Measurements from ENCODE around the gene GPATCH2.

Gene GPATCH2

DNA sequence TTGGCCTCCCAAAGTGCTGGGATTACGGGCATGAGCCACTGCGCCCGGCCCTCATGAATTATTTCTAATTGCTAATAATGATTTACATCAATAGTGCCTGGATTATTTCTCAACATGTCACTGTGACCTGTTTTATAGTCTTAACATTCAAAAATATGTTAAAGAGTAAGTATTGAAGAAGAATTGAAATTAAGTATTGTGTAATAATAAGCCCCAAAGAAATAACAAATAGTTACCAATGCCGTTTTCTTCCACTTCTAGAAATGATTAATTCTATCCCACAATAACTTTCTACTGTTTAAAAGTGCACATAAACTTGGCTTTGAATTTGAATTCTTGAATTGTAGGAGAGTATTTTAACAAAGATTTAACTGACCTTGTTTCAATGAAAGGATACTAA is 19.8 kb upstream of the GPATCH2 start:
- TF ChIP-seq, protein P1, sequence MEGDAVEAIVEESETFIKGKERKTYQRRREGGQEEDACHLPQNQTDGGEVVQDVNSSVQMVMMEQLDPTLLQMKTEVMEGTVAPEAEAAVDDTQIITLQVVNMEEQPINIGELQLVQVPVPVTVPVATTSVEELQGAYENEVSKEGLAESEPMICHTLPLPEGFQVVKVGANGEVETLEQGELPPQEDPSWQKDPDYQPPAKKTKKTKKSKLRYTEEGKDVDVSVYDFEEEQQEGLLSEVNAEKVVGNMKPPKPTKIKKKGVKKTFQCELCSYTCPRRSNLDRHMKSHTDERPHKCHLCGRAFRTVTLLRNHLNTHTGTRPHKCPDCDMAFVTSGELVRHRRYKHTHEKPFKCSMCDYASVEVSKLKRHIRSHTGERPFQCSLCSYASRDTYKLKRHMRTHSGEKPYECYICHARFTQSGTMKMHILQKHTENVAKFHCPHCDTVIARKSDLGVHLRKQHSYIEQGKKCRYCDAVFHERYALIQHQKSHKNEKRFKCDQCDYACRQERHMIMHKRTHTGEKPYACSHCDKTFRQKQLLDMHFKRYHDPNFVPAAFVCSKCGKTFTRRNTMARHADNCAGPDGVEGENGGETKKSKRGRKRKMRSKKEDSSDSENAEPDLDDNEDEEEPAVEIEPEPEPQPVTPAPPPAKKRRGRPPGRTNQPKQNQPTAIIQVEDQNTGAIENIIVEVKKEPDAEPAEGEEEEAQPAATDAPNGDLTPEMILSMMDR (conservative IDR thresholded peaks at IDR 0.05), result no peak
- no peak overlapping the region for H3K27ac ChIP-seq

DNA sequence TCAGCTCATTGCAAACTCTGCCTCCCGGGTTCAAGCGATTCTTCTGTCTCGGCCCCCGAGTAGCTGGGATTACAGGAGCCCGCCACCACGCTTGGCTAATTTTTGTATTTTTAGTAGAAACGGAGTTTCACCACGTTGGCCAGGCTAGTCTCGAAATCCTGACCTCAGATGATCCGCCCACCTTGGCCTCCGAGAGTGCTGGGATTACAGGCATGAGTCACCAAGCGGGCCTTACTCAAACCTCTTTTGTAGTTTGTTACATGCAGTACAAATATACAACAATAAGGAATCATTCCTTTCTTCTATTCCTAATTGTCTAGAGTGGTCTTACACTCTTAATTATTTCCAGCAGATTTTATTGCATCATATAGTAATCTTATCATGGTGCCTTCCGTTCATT is 16.9 kb upstream of the GPATCH2 start:
- TF ChIP-seq, protein P1 (conservative IDR thresholded peaks at IDR 0.05), result no peak
- H3K27ac ChIP-seq, result no peak overlapping the region

DNA sequence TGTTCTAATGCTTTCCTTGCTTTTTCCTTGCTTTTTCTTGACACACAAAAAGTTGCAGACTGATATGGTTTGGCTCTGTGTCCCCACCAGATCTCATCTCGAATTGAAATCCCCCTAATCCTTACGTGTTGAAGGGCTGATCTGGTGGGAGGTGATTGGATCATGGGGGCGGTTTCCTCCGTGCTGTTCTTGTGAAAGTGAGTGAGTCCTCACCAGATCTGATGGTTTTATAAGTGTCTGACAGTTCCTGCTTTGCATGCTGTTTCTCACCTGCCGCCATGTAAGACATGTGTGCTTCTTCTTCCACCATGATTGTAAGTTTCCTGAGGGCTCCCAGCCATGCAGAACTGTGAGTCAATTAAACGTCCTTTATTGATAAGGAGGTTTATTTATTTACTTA is 11.6 kb upstream of the GPATCH2 start:
- no peak overlapping the region for H3K27ac ChIP-seq
- TF ChIP-seq, protein P1 (conservative IDR thresholded peaks at IDR 0.05), result no peak

DNA sequence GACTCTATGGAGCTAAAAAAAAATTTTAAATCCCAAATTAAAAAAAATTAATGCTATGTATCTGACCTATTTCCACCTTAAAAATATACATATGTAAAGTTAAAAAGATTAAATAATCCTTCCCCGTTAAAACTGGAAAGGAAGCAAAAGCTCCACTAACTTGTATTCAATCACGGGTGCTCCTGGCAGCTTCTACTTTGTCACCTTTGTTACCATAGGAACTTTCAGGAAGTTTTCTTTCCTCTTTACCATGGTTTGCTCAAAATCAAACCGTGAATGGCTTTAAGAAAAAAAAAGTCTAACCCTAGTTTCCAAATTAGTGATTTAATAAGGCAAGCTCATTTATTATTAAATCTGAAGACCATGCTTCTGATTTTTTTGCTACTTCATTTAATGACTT is 3.5 kb downstream of the GPATCH2 start:
- TF ChIP-seq, protein P1 (conservative IDR thresholded peaks at IDR 0.05), result no peak
- H3K27ac ChIP-seq, result no peak overlapping the region

DNA sequence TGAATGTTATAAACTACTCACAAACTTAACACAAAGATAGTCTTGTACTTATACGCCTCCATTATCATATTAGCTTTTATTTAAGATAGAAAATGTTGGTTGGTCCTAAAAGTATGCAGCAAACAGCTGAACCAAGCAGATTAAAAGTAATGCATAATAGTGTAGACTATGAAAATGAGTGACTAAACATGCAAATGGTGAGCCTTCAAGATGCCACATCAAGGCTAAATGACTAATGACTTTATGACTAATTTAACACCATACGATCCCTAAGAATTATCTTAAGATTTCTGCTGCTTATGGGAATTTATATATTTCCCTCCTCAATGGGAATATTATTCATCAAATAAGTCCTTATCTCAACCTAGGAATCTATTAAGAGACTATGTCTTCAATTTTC is 4.6 kb downstream of the GPATCH2 start:
- TF ChIP-seq, protein P1 (conservative IDR thresholded peaks at IDR 0.05), result no peak
- H3K27ac ChIP-seq, result no peak overlapping the region

DNA sequence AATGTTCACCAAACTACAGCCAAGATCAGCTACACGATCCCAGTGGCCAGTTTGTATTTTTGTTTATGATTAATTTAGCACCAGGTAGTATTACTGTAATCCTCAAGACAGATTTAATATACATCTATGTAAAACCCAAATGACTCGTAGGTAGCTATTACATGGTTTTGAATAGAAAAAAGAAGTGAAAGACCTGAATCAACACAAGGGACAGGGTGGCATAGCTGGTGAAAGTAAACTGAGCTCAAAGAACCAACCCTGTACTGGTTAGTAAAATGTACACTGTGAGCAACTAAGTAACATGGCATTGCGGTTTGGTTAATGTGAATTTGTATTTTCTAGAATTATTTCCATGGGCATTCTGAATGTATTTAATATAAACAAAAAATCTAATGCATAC is 8.8 kb downstream of the GPATCH2 start:
- no peak overlapping the region for H3K27ac ChIP-seq
- TF ChIP-seq, protein P1 (conservative IDR thresholded peaks at IDR 0.05), result no peak

DNA sequence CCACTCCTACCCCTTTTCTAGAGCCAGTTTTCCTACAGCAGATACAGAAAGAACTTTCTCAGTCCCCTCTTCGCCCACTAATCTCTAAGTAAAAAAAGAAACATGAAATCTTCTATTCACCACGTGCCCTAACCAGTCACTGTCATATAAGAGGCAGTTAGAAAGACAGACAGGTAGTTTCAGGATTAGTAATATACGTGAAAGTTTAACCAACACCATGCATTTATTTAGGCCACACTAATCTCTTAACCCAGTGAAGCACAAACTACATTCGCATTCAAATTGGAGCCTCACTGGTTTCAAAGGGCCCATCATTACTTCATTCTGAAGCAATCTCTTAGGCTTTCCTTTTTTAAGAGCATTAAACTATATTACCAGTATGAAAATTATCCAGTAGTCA is 10.1 kb downstream of the GPATCH2 start:
- no peak overlapping the region for H3K27ac ChIP-seq

More for the DNA sequence above, 10.1 kb downstream of the GPATCH2 start:
- TF ChIP-seq, protein P1 (conservative IDR thresholded peaks at IDR 0.05), result no peak
